ENCODE data around the gene TIAM1. TPM values are rescaled to one million over a fixed set of nuclear protein-coding genes. Genes with fewer than 3 reads are reported as not detected.

The TIAM1 gene
- polyA plus RNA-seq, 2 of the 4 experiments (the other 2 are of a cell fraction): 0.23 to 0.40 TPM

GRCh38 chr21:31317688-31318087 lies 26.4 kb downstream of the TIAM1 start:
- H3K27ac ChIP-seq: no peak overlapping the region
- H3K4me3 ChIP-seq: no peak overlapping the region
- no peak overlapping the region for H3K4me2 ChIP-seq
- DNase-seq (ENCODE audit: low read depth in 1 of 2, low spot score in 1 of 2): no peak
- no peaks in the 10 kb centered on the region for H3K4me1 ChIP-seq
- H3K9me3 ChIP-seq: no peaks in the 10 kb centered on the region
- ChIA-PET CTCF (no interaction called here), POLR2A (no interaction called here)
- FAIRE-seq: no peak
- ATAC-seq: no peak
- TF ChIP-seq CEBPB (IDR thresholded peaks at IDR 0.05) (no peak), CTCF (IDR thresholded peaks at IDR 0.05) (no peak), CHD2 (IDR thresholded peaks at IDR 0.05; ENCODE audit: low read length, partially characterized antibody) (no peak), NR3C1 (IDR thresholded peaks at IDR 0.05) (no peak), PHF8 (IDR thresholded peaks at IDR 0.05; ENCODE audit: borderline replicate concordance, low read depth) (no peak), RFX5 (IDR thresholded peaks at IDR 0.05) (no peak), JUN (IDR thresholded peaks at IDR 0.05) (no peak), MAZ (IDR thresholded peaks at IDR 0.05; ENCODE audit: borderline replicate concordance, low read depth, low read length) (no peak), CBX8 (IDR thresholded peaks at IDR 0.05) (no peak), KDM1A (IDR thresholded peaks at IDR 0.05; ENCODE audit: low read depth) (no peak)
- TF ChIP-seq, protein P1, sequence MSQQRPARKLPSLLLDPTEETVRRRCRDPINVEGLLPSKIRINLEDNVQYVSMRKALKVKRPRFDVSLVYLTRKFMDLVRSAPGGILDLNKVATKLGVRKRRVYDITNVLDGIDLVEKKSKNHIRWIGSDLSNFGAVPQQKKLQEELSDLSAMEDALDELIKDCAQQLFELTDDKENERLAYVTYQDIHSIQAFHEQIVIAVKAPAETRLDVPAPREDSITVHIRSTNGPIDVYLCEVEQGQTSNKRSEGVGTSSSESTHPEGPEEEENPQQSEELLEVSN (IDR thresholded peaks at IDR 0.05; ENCODE audit: borderline replicate concordance, low read depth): no peak
- TF ChIP-seq, protein P2, sequence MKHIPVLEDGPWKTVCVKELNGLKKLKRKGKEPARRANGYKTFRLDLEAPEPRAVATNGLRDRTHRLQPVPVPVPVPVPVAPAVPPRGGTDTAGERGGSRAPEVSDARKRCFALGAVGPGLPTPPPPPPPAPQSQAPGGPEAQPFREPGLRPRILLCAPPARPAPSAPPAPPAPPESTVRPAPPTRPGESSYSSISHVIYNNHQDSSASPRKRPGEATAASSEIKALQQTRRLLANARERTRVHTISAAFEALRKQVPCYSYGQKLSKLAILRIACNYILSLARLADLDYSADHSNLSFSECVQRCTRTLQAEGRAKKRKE (CRISPR knock-in tag; IDR thresholded peaks at IDR 0.05; ENCODE audit: low read depth): no peak
- TF ChIP-seq, protein P3, sequence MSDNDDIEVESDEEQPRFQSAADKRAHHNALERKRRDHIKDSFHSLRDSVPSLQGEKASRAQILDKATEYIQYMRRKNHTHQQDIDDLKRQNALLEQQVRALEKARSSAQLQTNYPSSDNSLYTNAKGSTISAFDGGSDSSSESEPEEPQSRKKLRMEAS (IDR thresholded peaks at IDR 0.05): no peak
- 57% methylated on average over 1 of the region's 1 CpG for WGBS (ENCODE audit: missing lambda C conversion rate)

DNA sequence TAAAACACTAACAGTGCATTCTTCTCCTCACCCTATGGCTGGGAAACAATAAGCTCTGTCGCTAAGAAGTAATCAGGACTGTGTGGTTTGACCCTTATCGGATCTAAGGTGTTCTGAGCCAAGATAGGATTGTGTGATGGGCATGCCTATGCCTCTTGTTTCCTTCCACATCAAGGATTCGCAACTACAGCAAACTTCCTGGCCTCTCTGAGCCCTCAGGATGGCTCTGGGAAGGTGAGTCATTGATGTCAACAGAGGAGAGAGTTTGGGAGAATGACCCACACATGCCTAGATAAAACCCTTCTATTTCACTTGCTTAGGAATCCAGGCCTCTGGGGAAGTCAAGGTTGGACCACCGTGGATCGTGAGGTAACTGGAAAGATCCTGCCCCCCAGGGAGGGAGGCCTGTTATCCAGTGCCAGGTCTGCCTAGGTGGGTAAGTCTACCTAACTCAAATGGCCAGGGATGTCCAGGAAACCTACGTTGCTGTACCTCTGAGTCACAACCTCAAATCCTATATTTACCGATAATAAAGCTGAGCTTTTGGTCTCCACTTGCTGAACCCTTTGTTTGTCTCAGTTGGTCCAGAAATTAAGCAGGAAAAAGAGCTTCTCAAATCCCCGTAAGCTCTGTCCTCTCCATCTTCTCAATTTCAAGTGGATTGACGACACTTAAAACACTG lies 27.4 kb downstream of the TIAM1 start:
- POLR2A ChIA-PET: no interaction called here
- 21% methylated on average over 9 of the region's 9 CpGs for WGBS (ENCODE audit: missing lambda C conversion rate)
- TF ChIP-seq, protein P2 (CRISPR knock-in tag; IDR thresholded peaks at IDR 0.05; ENCODE audit: low read depth): no peak
- TF ChIP-seq CTCF (IDR thresholded peaks at IDR 0.05) (no peak), HES2 (IDR thresholded peaks at IDR 0.05) (no peak), HMGXB4 (CRISPR knock-in tag; IDR thresholded peaks at IDR 0.05; ENCODE audit: borderline replicate concordance) (no peak), NR3C1 (IDR thresholded peaks at IDR 0.05) (no peak), ZNF302 (CRISPR knock-in tag; IDR thresholded peaks at IDR 0.05) (no peak), RFX5 (IDR thresholded peaks at IDR 0.05) (no peak), NFE2L2 (conservative IDR thresholded peaks at IDR 0.05; ENCODE audit: low read length) (no peak), JUNB (IDR thresholded peaks at IDR 0.05) (no peak), FOSL2 (IDR thresholded peaks at IDR 0.05) (no peak), FOSL2 (CRISPR knock-in tag; IDR thresholded peaks at IDR 0.05) (no peak), TFCP2L1 (CRISPR knock-in tag; IDR thresholded peaks at IDR 0.05) (no peak), USF2 (IDR thresholded peaks at IDR 0.05) (no peak), BCL3 (IDR thresholded peaks at IDR 0.05) (no peak), KDM1A (IDR thresholded peaks at IDR 0.05; ENCODE audit: low read depth) (no peak)

More for the DNA sequence above, 27.4 kb downstream of the TIAM1 start:
- Histone ChIP-seq H3K9me3 (no peaks in the 10 kb centered on the region), H3K27ac (no peak overlapping the region), H3K4me2 (no peak overlapping the region), H3K4me1 (no peaks in the 10 kb centered on the region), H3K4me3 (no peak overlapping the region)
- no peak for DNase-seq (ENCODE audit: low read depth in 1 of 2, low spot score in 1 of 2)
- CTCF ChIA-PET: no interaction called here
- no peak for FAIRE-seq
- no peak for ATAC-seq
